Activated CD8-positive, alpha-beta memory T cell treated with anti-CD3 and anti-CD28 coated beads for 1 hour (primary cell): Measurements from ENCODE around the gene KCNA5.
A peak's percentile ranks its signal among the peaks of the same experiment; 100 is the strongest.

Experiments
- DNase-seq, 2 donors: peaks; one replicate each; pipeline ENCODE4 v3.0.0-alpha.2; 2020; ENCODE audit warnings: low read depth in 1 of 2; ENCODE audit errors: extremely low read depth in 1 of 2

The KCNA5 gene

GRCh38 chr12:5043589-5044419 lies at the start of gene KCNA5:
TSS of gene KCNA5 (plus strand) at chr12:5043879. CDS start at chr12:5044148, 269 bp downstream.
- DNase-seq = no peak

- no peak for DNase-seq
Observed at GRCh38 chr12:4994622-4995021, 49.1 kb upstream of the KCNA5 start.

- DNase-seq = no peak
Observed at GRCh38 chr12:4996714-4997113, 47.0 kb upstream of the KCNA5 start.

- no peak for DNase-seq
Observed at GRCh38 chr12:4997939-4998338, 45.7 kb upstream of the KCNA5 start.

GRCh38 chr12:5000204-5000603 lies 43.5 kb upstream of the KCNA5 start:
- no peak for DNase-seq

GRCh38 chr12:5000658-5001385 lies 42.9 kb upstream of the KCNA5 start:
- DNase-seq = no peak

GRCh38 chr12:5003025-5003666 lies 40.5 kb upstream of the KCNA5 start:
- peak in 1 of 2 donors; percentile 8 for DNase-seq

- no peak for DNase-seq
Observed at GRCh38 chr12:5008661-5009060, 35.0 kb upstream of the KCNA5 start.

GRCh38 chr12:5010151-5010550 lies 33.5 kb upstream of the KCNA5 start:
- no peak for DNase-seq

- no peak for DNase-seq
Observed at GRCh38 chr12:5012337-5012736, 31.3 kb upstream of the KCNA5 start.

- DNase-seq = no peak
Observed at GRCh38 chr12:5013266-5013730, 30.4 kb upstream of the KCNA5 start.

- no peak for DNase-seq
Observed at GRCh38 chr12:5014269-5014668, 29.4 kb upstream of the KCNA5 start.

- DNase-seq = no peak
Observed at GRCh38 chr12:5015711-5016492, 27.8 kb upstream of the KCNA5 start.

- DNase-seq = no peak
Observed at GRCh38 chr12:5016526-5016925, 27.2 kb upstream of the KCNA5 start.

- no peak for DNase-seq
Observed at GRCh38 chr12:5017638-5018348, 25.9 kb upstream of the KCNA5 start.

- DNase-seq = no peak
Observed at GRCh38 chr12:5018677-5019076, 25.0 kb upstream of the KCNA5 start.

GRCh38 chr12:5022025-5022424 lies 21.7 kb upstream of the KCNA5 start:
- no peak for DNase-seq

- peak in 1 of 2 donors; percentile 12 for DNase-seq
Observed at GRCh38 chr12:5022465-5023061, 21.1 kb upstream of the KCNA5 start.

- no peak for DNase-seq
Observed at GRCh38 chr12:5023842-5024241, 19.8 kb upstream of the KCNA5 start.
